HEK293 (cell line): Measurements from ENCODE around the gene RELB.

ENCODE experiments used
- GLI2 ChIP-seq: fragments of 450-650 bp; formaldehyde crosslinking; IDR thresholded peaks from 2 replicates; pipeline ENCODE4; 2017; ENCODE audit warnings: missing biosample characterization, missing genetic modification characterization, low read depth, borderline replicate concordance
- SETDB1 ChIP-seq: IDR thresholded peaks from one replicate; pipeline ENCODE4 v1.6.1; 2017; ENCODE audit warnings: mild to moderate bottlenecking, low read length, moderate library complexity, mixed read lengths; ENCODE audit not compliant: insufficient read length
- TRIM28 ChIP-seq: IDR thresholded peaks from 2 replicates; pipeline ENCODE4 v1.6.1; 2011; ENCODE audit warnings: low read length, control low read depth, borderline replicate concordance
- ZBTB17 ChIP-seq: fragments of 450-650 bp; formaldehyde crosslinking; IDR thresholded peaks from 2 replicates; pipeline ENCODE4 v1.5.1; 2016; ENCODE audit warnings: missing biosample characterization, missing genetic modification characterization
- ZIC2 ChIP-seq: fragments of 450-650 bp; formaldehyde crosslinking; IDR thresholded peaks from 2 replicates; pipeline ENCODE4 v1.5.1; 2016; ENCODE audit warnings: missing biosample characterization, missing genetic modification characterization
- ZNF138 ChIP-seq: fragments of 450-650 bp; formaldehyde crosslinking; IDR thresholded peaks from 2 replicates; pipeline ENCODE4 v1.5.1; 2016; ENCODE audit warnings: missing biosample characterization, missing genetic modification characterization, borderline replicate concordance
- ZNF174 ChIP-seq: fragments of 450-650 bp; formaldehyde crosslinking; IDR thresholded peaks from 2 replicates; pipeline ENCODE4 v1.5.0; 2017; ENCODE audit warnings: missing biosample characterization, mild to moderate bottlenecking, missing genetic modification characterization
- ZNF184 ChIP-seq: fragments of 450-650 bp; IDR thresholded peaks from 2 replicates; pipeline ENCODE4 v1.5.1; 2018; ENCODE audit warnings: missing biosample characterization, mild to moderate bottlenecking, missing genetic modification characterization
- ZNF23 ChIP-seq: fragments of 450-650 bp; formaldehyde crosslinking; IDR thresholded peaks from 2 replicates; pipeline ENCODE4 v1.5.1; 2016; ENCODE audit warnings: missing biosample characterization, missing genetic modification characterization, borderline replicate concordance
- ZNF37A ChIP-seq: fragments of 450-650 bp; IDR thresholded peaks from 2 replicates; pipeline ENCODE4 v1.5.1; 2018; ENCODE audit warnings: missing biosample characterization, missing genetic modification characterization
- ZNF48 ChIP-seq: fragments of 450-650 bp; formaldehyde crosslinking; IDR thresholded peaks from 2 replicates; pipeline ENCODE4 v1.5.1; 2016; ENCODE audit warnings: missing biosample characterization, missing genetic modification characterization
- ZNF560 ChIP-seq: fragments of 450-650 bp; formaldehyde crosslinking; IDR thresholded peaks from 2 replicates; pipeline ENCODE4 v1.5.1; 2017; ENCODE audit warnings: missing biosample characterization, missing genetic modification characterization, borderline replicate concordance
- ZNF610 ChIP-seq: fragments of 450-650 bp; formaldehyde crosslinking; IDR thresholded peaks from 2 replicates; pipeline ENCODE4 v1.5.1; 2016; ENCODE audit warnings: missing biosample characterization, missing genetic modification characterization, borderline replicate concordance
- ZNF624 ChIP-seq: fragments of 450-650 bp; formaldehyde crosslinking; IDR thresholded peaks from 2 replicates; pipeline ENCODE4 v1.5.1; 2017; ENCODE audit warnings: missing biosample characterization, missing genetic modification characterization
- ZNF658 ChIP-seq: fragments of 450-650 bp; formaldehyde crosslinking; IDR thresholded peaks from 2 replicates; pipeline ENCODE4; 2016; ENCODE audit warnings: missing biosample characterization, missing genetic modification characterization
- ZNF660 ChIP-seq: fragments of 450-650 bp; IDR thresholded peaks from 2 replicates; pipeline ENCODE4 v1.5.1; 2018; ENCODE audit warnings: missing biosample characterization, mild to moderate bottlenecking, missing genetic modification characterization
- ZNF701 ChIP-seq: fragments of 450-650 bp; formaldehyde crosslinking; IDR thresholded peaks from 2 replicates; pipeline ENCODE4 v1.5.1; 2016; ENCODE audit warnings: missing biosample characterization, missing genetic modification characterization
- ZNF76 ChIP-seq: fragments of 450-650 bp; formaldehyde crosslinking; IDR thresholded peaks from 2 replicates; pipeline ENCODE4; 2016; ENCODE audit warnings: low read depth, missing biosample characterization, missing genetic modification characterization, borderline replicate concordance
- ZNF777 ChIP-seq: fragments of 450-650 bp; formaldehyde crosslinking; IDR thresholded peaks from 2 replicates; pipeline ENCODE4 v1.5.1; 2017; ENCODE audit warnings: missing biosample characterization, missing genetic modification characterization, borderline replicate concordance
- ZNF830 ChIP-seq: fragments of 450-650 bp; IDR thresholded peaks from 2 replicates; pipeline ENCODE4 v1.5.0; 2018; ENCODE audit warnings: missing biosample characterization, missing genetic modification characterization, low read depth, mild to moderate bottlenecking, moderate library complexity
- ZSCAN16 ChIP-seq: fragments of 450-650 bp; formaldehyde crosslinking; IDR thresholded peaks from 2 replicates; pipeline ENCODE4 v1.5.1; 2016; ENCODE audit warnings: missing biosample characterization, missing genetic modification characterization
- ZXDB ChIP-seq: fragments of 450-650 bp; formaldehyde crosslinking; IDR thresholded peaks from 2 replicates; pipeline ENCODE4 v1.5.1; 2016; ENCODE audit warnings: missing biosample characterization, missing genetic modification characterization
- TF ChIP-seq, protein P1 (sequence below): fragments of 450-650 bp; formaldehyde crosslinking; IDR thresholded peaks from 2 replicates; pipeline ENCODE4 v1.5.1; 2016; ENCODE audit warnings: missing biosample characterization, missing genetic modification characterization
- TF ChIP-seq, protein P2 (sequence below): fragments of 450-650 bp; formaldehyde crosslinking; IDR thresholded peaks from 2 replicates; pipeline ENCODE4 v1.5.1; 2016; ENCODE audit warnings: missing biosample characterization, missing genetic modification characterization
- TF ChIP-seq, protein P3 (sequence below): fragments of 450-650 bp; formaldehyde crosslinking; IDR thresholded peaks from 2 replicates; pipeline ENCODE4 v1.5.1; 2016; ENCODE audit warnings: missing biosample characterization, missing genetic modification characterization, low read depth
- TF ChIP-seq, protein P4 (sequence below): fragments of 450-650 bp; formaldehyde crosslinking; IDR thresholded peaks from 2 replicates; pipeline ENCODE4 v1.5.1; 2016; ENCODE audit warnings: missing biosample characterization, missing genetic modification characterization
- TF ChIP-seq, protein P5 (sequence below): fragments of 450-650 bp; formaldehyde crosslinking; IDR thresholded peaks from 2 replicates; pipeline ENCODE4 v1.5.1; 2016; ENCODE audit warnings: missing biosample characterization, missing genetic modification characterization
- TF ChIP-seq, protein P6 (sequence below): sonication (generic); formaldehyde crosslinking; IDR thresholded peaks from 2 replicates; pipeline ENCODE4 v1.8.1; 2022; ENCODE audit warnings: mild to moderate bottlenecking, moderate library complexity, missing genetic modification reagents

RELB gene

DNA sequence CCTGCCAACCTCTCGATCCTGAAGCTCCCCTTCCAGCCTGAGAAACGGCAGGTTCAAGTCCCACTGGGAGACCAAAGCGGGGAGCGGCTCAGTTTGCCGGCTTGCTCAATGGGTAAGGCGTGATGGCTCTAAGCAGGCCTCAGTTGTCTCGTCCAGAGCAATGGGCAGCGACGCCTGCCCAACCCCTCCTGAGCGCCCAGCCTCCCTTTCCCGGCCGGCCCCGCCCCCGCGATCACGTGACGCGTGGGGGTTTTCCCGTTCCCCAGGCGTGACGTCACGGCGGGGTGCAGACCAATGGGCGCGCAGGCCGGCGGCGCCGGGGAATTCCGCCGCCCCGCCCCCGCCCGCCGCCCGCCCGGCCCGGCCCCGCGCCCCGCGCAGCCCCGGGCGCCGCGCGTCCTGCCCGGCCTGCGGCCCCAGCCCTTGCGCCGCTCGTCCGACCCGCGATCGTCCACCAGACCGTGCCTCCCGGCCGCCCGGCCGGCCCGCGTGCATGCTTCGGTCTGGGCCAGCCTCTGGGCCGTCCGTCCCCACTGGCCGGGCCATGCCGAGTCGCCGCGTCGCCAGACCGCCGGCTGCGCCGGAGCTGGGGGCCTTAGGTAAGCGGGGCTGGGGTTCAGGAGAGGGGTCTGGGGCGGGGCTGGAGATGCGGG is at the start of gene RELB (continued):
- no peak for TF ChIP-seq SETDB1
- TF ChIP-seq, protein P1, sequence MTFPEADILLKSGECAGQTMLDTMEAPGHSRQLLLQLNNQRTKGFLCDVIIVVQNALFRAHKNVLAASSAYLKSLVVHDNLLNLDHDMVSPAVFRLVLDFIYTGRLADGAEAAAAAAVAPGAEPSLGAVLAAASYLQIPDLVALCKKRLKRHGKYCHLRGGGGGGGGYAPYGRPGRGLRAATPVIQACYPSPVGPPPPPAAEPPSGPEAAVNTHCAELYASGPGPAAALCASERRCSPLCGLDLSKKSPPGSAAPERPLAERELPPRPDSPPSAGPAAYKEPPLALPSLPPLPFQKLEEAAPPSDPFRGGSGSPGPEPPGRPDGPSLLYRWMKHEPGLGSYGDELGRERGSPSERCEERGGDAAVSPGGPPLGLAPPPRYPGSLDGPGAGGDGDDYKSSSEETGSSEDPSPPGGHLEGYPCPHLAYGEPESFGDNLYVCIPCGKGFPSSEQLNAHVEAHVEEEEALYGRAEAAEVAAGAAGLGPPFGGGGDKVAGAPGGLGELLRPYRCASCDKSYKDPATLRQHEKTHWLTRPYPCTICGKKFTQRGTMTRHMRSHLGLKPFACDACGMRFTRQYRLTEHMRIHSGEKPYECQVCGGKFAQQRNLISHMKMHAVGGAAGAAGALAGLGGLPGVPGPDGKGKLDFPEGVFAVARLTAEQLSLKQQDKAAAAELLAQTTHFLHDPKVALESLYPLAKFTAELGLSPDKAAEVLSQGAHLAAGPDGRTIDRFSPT (tag by site-specific recombination) = peak; percentile 20; the same call in 1 of the 2 replicates
- no peak for TF ChIP-seq ZNF560 (tag by site-specific recombination)
- TF ChIP-seq ZSCAN16 (tag by site-specific recombination) = no peak
- TF ChIP-seq ZNF658 = no peak
- TF ChIP-seq ZNF777 (tag by site-specific recombination) = no peak
- TF ChIP-seq ZIC2 = no peak
- TF ChIP-seq ZNF830 = no peak
- TF ChIP-seq, protein P2, sequence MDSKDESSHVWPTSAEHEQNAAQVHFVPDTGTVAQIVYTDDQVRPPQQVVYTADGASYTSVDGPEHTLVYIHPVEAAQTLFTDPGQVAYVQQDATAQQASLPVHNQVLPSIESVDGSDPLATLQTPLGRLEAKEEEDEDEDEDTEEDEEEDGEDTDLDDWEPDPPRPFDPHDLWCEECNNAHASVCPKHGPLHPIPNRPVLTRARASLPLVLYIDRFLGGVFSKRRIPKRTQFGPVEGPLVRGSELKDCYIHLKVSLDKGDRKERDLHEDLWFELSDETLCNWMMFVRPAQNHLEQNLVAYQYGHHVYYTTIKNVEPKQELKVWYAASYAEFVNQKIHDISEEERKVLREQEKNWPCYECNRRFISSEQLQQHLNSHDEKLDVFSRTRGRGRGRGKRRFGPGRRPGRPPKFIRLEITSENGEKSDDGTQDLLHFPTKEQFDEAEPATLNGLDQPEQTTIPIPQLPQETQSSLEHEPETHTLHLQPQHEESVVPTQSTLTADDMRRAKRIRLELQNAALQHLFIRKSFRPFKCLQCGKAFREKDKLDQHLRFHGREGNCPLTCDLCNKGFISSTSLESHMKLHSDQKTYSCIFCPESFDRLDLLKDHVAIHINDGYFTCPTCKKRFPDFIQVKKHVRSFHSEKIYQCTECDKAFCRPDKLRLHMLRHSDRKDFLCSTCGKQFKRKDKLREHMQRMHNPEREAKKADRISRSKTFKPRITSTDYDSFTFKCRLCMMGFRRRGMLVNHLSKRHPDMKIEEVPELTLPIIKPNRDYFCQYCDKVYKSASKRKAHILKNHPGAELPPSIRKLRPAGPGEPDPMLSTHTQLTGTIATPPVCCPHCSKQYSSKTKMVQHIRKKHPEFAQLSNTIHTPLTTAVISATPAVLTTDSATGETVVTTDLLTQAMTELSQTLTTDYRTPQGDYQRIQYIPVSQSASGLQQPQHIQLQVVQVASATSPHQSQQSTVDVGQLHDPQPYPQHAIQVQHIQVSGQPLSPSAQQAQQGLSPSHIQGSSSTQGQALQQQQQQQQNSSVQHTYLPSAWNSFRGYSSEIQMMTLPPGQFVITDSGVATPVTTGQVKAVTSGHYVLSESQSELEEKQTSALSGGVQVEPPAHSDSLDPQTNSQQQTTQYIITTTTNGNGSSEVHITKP = no peak
- no peak for TF ChIP-seq ZNF610 (tag by site-specific recombination)
- no peak for TF ChIP-seq GLI2 (tag by site-specific recombination)
- no peak for TF ChIP-seq ZNF184 (tag by site-specific recombination)
- TF ChIP-seq ZNF76 (tag by site-specific recombination) = no peak
- no peak for TF ChIP-seq ZNF23
- TF ChIP-seq, protein P3, sequence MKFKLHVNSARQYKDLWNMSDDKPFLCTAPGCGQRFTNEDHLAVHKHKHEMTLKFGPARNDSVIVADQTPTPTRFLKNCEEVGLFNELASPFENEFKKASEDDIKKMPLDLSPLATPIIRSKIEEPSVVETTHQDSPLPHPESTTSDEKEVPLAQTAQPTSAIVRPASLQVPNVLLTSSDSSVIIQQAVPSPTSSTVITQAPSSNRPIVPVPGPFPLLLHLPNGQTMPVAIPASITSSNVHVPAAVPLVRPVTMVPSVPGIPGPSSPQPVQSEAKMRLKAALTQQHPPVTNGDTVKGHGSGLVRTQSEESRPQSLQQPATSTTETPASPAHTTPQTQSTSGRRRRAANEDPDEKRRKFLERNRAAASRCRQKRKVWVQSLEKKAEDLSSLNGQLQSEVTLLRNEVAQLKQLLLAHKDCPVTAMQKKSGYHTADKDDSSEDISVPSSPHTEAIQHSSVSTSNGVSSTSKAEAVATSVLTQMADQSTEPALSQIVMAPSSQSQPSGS (tag by site-specific recombination) = peak; percentile 72
- TF ChIP-seq ZNF701 (tag by site-specific recombination) = no peak
- TF ChIP-seq ZNF660 (tag by site-specific recombination) = peak; percentile 32; the same call in 1 of the 2 replicates
- peak; percentile 37; the same call in 1 of the 2 replicates for TF ChIP-seq ZXDB
- no peak for TF ChIP-seq ZNF624 (tag by site-specific recombination)
- no peak for TF ChIP-seq ZNF37A (tag by site-specific recombination)
- TF ChIP-seq, protein P4, sequence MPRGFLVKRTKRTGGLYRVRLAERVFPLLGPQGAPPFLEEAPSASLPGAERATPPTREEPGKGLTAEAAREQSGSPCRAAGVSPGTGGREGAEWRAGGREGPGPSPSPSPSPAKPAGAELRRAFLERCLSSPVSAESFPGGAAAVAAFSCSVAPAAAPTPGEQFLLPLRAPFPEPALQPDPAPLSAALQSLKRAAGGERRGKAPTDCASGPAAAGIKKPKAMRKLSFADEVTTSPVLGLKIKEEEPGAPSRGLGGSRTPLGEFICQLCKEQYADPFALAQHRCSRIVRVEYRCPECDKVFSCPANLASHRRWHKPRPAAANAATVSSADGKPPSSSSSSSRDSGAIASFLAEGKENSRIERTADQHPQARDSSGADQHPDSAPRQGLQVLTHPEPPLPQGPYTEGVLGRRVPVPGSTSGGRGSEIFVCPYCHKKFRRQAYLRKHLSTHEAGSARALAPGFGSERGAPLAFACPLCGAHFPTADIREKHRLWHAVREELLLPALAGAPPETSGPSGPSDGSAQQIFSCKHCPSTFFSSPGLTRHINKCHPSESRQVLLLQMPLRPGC (tag by site-specific recombination) = no peak
- no peak for TF ChIP-seq ZNF138 (tag by site-specific recombination)
- no peak for TF ChIP-seq ZNF174
- TF ChIP-seq ZBTB17 (tag by site-specific recombination) = no peak
- TF ChIP-seq ZNF48 (tag by site-specific recombination) = no peak
- TF ChIP-seq, protein P5, sequence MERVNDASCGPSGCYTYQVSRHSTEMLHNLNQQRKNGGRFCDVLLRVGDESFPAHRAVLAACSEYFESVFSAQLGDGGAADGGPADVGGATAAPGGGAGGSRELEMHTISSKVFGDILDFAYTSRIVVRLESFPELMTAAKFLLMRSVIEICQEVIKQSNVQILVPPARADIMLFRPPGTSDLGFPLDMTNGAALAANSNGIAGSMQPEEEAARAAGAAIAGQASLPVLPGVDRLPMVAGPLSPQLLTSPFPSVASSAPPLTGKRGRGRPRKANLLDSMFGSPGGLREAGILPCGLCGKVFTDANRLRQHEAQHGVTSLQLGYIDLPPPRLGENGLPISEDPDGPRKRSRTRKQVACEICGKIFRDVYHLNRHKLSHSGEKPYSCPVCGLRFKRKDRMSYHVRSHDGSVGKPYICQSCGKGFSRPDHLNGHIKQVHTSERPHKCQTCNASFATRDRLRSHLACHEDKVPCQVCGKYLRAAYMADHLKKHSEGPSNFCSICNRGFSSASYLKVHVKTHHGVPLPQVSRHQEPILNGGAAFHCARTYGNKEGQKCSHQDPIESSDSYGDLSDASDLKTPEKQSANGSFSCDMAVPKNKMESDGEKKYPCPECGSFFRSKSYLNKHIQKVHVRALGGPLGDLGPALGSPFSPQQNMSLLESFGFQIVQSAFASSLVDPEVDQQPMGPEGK (tag by site-specific recombination) = peak; percentile 20
- TF ChIP-seq, protein P6, sequence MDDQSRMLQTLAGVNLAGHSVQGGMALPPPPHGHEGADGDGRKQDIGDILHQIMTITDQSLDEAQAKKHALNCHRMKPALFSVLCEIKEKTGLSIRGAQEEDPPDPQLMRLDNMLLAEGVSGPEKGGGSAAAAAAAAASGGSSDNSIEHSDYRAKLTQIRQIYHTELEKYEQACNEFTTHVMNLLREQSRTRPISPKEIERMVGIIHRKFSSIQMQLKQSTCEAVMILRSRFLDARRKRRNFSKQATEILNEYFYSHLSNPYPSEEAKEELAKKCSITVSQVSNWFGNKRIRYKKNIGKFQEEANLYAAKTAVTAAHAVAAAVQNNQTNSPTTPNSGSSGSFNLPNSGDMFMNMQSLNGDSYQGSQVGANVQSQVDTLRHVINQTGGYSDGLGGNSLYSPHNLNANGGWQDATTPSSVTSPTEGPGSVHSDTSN (CRISPR knock-in tag) = 0 out of 2 replicates have a peak, but pooled peaks have one; percentile 41
- TF ChIP-seq TRIM28 = no peak
